SK-N-MC (cell line): ENCODE results near the gene SARNP.

ENCODE experiments used
- EZH2 ChIP-seq: fragments of 200-600 bp; sonication (generic); IDR thresholded peaks from one replicate; pipeline ENCODE4 v1.6.1; 2017; ENCODE audit warnings: antibody characterized with exemption
- POLR2AphosphoS5 ChIP-seq: IDR thresholded peaks from 2 replicates; pipeline ENCODE4 v1.6.1; 2012; ENCODE audit warnings: mild to moderate bottlenecking, low read depth, low read length, borderline replicate concordance

DNA sequence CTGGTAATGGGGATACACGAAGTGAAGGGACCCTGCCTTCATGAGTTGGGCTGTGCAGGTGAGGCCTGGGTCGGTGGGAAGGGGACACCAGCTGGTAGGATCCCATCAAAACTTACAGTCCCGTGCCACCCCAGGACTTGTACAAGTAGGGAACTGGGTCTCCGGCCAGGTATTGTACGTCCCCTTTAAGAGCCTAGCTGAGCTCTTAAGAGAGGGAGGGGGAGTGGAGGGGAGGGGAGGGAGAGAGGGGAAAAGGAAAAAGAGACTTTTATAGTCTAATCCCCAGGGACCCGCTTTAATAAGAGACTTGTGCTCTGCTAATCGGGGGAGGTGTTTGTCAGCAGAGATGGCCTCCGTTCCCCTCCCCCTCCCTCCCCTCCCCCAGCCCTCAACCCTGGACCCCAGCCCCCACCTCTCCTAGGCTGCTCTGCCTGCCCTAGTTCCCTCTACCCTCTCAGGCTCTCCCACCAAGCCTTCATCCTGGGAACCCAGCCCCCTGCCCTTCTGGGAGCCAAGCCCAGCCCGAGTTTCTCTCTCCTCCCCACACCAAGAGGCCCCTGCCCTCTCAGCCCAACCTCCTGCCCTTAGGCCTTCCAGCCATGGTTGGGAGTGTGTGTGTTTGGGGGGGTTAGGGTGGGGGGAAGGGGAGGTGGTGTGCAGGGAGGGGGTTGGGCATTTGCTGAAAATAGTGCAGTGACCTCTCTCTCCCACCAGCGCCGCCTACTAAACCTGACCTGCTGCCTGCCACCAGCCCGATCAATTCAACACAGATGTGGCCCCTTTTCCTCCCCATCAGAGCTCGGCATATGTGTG is 72.0 kb downstream of the SARNP start:
- TF ChIP-seq EZH2 (no peak), POLR2AphosphoS5 (no peak)
